ENCODE results near the gene CDK16.
A peak's percentile ranks its signal among the peaks of the same experiment; 100 is the strongest.

CDK16 gene

GRCh38 chrX:47218280-47218919 is at the start of gene CDK16:
TSS of gene CDK16 (plus strand) at chrX:47218681. CDS start at chrX:47223558, 4,877 bp downstream.
- DNase-seq (ENCODE audit: low read depth in 2 of 2): peak; percentile 29 to 36

DNA sequence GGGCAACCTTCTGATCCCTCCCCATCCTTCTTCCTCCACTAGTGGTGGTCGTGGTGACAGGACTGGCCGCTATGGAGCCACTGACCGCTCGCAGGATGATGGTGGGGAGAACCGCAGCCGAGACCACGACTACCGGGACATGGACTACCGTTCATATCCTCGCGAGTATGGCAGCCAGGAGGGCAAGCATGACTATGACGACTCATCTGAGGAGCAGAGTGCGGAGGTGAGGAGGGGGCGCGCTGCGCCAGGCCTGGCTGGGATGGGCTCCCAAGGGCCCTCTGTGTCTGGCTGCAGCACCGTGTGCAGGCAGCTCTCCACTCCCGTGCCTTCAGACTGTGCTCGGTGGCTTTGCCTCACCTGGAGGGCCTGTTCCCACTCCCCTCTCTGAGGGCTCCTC is 49.2 kb upstream of the CDK16 start:
- DNase-seq (ENCODE audit: low read depth in 2 of 2): no peak

GRCh38 chrX:47169726-47170515 is 48.6 kb upstream of the CDK16 start:
- no peak for DNase-seq (ENCODE audit: low read depth in 2 of 2)

- no peak for DNase-seq (ENCODE audit: low read depth in 2 of 2)
Observed at GRCh38 chrX:47170861-47171692, 47.4 kb upstream of the CDK16 start.

GRCh38 chrX:47171996-47172395 is 46.5 kb upstream of the CDK16 start:
- DNase-seq (ENCODE audit: low read depth in 2 of 2): no peak

DNA sequence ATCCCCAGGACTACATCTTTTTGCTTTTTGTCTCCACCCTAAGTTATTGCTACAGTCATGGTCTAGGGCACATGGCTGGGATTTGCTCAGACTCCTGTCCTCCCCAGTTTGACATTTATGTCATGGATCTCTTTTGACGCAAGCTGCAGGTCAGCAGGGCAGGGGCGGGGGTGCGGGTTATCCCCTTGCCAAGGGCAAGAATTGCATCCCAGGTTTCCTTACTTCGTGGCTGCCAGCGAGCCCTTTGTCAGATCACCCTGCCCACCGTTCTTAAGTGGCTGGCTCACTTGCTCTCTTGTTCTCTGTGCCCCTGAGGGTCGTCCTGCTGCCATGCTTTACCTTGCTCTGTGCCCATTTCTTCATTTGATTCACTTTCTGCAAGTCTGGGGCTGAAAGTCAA is 45.9 kb upstream of the CDK16 start:
- DNase-seq (ENCODE audit: low read depth in 2 of 2): no peak

DNA sequence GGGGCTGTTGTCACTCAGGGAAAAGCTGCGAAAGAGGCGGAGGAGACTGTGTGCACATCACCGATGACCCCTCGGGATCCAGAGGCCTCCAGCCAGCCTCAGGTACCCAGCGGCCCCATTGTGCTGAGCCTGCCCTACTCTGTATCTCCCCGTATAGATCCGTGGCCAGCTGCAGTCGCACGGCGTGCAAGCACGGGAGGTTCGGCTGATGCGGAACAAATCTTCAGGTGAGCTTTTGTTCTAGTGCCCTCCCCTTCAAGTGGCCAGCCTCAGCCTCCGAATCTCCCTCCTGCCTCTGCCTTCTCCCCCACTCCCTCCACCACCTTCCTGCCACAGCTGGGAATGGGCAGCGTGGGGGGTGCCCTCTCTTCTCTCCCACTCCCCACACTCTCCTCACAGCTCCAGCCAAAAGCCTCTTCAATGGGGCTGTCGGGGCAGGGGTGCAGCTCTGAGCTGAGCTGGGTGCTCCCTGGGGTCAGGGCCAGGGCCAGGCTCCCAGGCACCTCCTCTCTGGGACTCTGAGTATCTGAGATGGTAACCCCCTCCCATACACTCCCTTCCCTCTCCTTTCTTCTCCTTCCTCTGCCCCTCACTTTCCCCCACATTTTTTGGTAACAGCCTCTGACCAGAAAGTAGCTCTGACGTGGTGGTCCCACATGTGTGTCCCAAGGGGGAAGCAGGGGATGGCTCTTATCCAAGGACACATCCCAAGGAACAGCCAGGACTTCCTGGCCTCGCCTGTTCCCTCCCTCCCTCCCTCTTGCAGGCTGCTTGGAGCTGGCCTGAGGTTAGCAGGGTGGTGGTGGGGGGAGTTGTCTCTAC is 45.3 kb upstream of the CDK16 start:
- no peak for DNase-seq (ENCODE audit: low read depth in 2 of 2)

DNA sequence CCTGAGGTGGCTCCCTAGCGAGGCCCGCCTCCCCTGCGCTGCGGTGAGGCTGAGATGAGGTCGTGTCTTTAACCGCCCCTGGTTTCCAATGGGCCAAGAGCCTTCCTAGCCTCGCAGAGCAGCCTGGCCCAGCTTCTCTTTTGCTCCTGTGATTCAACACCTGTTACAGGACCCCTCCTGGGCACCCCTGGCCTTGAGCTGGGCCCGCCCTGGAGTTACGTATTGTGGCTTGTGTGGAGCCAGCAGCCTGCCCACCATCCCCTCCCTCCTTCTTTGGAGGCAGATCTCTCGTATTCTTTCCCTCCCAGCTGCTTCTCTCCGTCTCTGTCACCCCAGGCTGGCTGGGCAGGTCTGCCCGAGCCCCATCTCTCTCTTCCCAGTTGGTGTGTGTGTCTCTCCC is 44.1 kb upstream of the CDK16 start:
- no peak for DNase-seq (ENCODE audit: low read depth in 2 of 2)

DNA sequence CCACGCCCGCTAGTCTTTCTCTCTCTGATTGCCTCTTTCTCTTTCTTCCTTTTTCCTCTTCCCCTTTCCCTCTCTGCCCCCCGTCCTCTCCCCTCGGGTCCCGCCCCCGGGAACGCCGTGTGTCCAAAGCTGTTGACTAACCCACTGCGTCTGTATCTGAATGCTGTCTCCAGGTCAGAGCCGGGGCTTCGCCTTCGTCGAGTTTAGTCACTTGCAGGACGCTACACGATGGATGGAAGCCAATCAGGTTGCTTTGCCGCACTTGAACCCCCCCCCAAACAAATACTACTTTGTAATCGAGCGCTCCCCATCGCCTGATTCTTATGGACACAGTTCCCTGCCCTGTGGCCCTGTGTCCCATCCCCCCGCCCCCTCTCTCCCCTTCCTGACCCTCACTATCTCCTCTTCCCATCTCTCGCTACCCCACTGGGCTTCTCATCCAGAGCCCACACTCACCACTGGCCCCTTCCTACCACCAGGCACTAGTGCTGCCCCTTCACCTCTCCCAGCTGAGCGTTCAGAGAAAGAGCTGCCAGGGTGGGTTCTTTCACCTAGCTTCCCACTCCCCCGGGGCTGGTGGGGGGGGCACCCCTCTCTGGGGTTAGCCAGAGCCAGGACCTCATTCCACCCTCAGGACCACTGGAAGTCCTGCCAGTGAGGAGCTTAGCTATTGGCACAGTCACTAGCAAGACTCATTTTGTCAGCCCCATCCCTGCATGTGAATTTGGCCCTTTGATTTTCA is 43.5 kb upstream of the CDK16 start:
- DNase-seq (ENCODE audit: low read depth in 2 of 2): no peak

- DNase-seq (ENCODE audit: low read depth in 2 of 2): no peak
Observed at GRCh38 chrX:47175588-47175980, 42.9 kb upstream of the CDK16 start.

- DNase-seq (ENCODE audit: low read depth in 2 of 2): no peak
Observed at GRCh38 chrX:47176101-47176740, 42.3 kb upstream of the CDK16 start.

DNA sequence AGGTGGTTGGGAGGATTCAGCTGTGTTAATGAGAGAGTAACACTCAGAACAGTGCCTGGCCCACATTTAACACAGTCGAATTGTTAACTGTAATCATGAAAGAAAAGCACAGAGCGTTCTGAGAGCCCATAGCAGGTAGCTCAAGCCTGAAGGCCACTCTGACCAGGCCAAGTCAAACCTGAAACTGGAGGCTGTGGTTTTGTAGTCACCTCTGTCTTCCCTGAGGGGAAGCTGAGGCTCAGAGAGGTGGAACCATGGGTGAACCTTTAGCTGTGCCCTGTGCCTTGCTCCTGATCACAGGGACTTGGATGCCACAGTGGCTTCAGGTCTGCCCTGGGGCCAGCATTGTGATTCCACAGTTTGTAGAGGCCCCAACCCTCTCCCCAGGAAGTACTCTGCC is 41.4 kb upstream of the CDK16 start:
- no peak for DNase-seq (ENCODE audit: low read depth in 2 of 2)

- no peak for DNase-seq (ENCODE audit: low read depth in 2 of 2)
Observed at GRCh38 chrX:47178337-47178736, 40.1 kb upstream of the CDK16 start.

GRCh38 chrX:47179221-47179927 is 39.1 kb upstream of the CDK16 start:
- no peak for DNase-seq (ENCODE audit: low read depth in 2 of 2)

DNA sequence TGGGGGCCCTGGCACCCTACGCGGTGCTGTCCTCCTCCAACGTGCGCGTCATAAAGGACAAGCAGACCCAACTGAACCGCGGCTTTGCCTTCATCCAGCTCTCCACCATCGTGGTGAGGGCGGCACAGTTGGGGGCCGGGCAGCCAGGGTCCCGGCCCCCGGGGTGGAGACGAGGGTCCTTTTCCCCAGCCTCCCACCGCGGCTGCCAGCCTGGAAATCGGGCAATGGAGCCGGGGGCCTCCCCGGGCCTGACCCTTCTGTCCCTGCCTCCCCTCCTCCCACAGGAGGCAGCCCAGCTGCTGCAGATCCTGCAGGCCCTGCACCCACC is 38.6 kb upstream of the CDK16 start:
- no peak for DNase-seq (ENCODE audit: low read depth in 2 of 2)

GRCh38 chrX:47180346-47180745 is 38.1 kb upstream of the CDK16 start:
- DNase-seq (ENCODE audit: low read depth in 2 of 2): no peak

- no peak for DNase-seq (ENCODE audit: low read depth in 2 of 2)
Observed at GRCh38 chrX:47181301-47181700, 37.2 kb upstream of the CDK16 start.

GRCh38 chrX:47182106-47182700 is 36.3 kb upstream of the CDK16 start:
- DNase-seq (ENCODE audit: low read depth in 2 of 2): no peak

DNA sequence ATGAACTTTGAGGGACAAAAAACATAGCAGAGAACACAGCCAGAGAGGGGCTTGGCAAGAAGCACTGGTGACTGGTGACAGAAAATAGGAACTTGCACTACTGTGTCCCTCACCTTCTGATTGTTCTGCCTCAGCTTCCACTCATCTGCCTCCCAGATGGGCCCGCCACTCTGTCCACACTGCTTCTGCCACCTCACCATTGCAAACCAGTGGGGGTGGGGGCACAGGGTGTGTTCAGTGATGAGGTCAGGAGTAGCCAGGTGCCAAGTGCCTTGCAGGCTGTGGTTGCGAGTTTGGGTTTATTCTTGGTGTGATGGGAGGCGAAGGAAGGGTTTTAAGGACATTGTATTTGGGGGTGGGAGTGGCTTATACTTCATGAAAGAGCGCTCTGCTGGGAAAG is 34.0 kb upstream of the CDK16 start:
- no peak for DNase-seq (ENCODE audit: low read depth in 2 of 2)

- DNase-seq (ENCODE audit: low read depth in 2 of 2): no peak
Observed at GRCh38 chrX:47185241-47185640, 33.2 kb upstream of the CDK16 start.
